ENCODE measurements around the gene KIR3DL3. TPM values are rescaled to one million over a fixed set of nuclear protein-coding genes. Genes with fewer than 3 reads are reported as not detected.

The KIR3DL3 gene
- total and polyA plus RNA-seq, 2 donors from 2014 or later: not detected

Other genes with a start within 250 kb of the KIR3DL3 start
- not detected for gene LAIR2, start 221.6 kb upstream of the KIR3DL3 start, total RNA-seq
- not detected for gene LAIR2, start 221.6 kb upstream of the KIR3DL3 start, polyA plus RNA-seq (ENCODE audit: insufficient read depth, low read depth, low replicate concordance)
- 4.2 TPM for gene LILRA2, start 150.7 kb upstream of the KIR3DL3 start, total RNA-seq
- gene LILRA2, start 150.7 kb upstream of the KIR3DL3 start, polyA plus RNA-seq (ENCODE audit: insufficient read depth, low read depth, low replicate concordance): 2.1 TPM
- gene LILRA1, start 130.8 kb upstream of the KIR3DL3 start, total RNA-seq: 2.2 TPM
- gene LILRA1, start 130.8 kb upstream of the KIR3DL3 start, polyA plus RNA-seq (ENCODE audit: insufficient read depth, low read depth, low replicate concordance): 0.43 TPM
- 10.9 TPM for gene LILRB1, start 94.0 kb upstream of the KIR3DL3 start, total RNA-seq
- 0.41 TPM for gene LILRB1, start 94.0 kb upstream of the KIR3DL3 start, polyA plus RNA-seq (ENCODE audit: insufficient read depth, low read depth, low replicate concordance)
- 9.9 TPM for gene LILRB4, start 61.5 kb upstream of the KIR3DL3 start, total RNA-seq
- gene LILRB4, start 61.5 kb upstream of the KIR3DL3 start, polyA plus RNA-seq (ENCODE audit: insufficient read depth, low read depth, low replicate concordance): 1.8 TPM
- gene KIR2DL3, start 14.1 kb downstream of the KIR3DL3 start, total RNA-seq: 0.25 TPM
- not detected for gene KIR2DL3, start 14.1 kb downstream of the KIR3DL3 start, polyA plus RNA-seq (ENCODE audit: insufficient read depth, low read depth, low replicate concordance)
- gene KIR2DL1, start 45.4 kb downstream of the KIR3DL3 start, total RNA-seq: 0.25 TPM
- gene KIR2DL1, start 45.4 kb downstream of the KIR3DL3 start, polyA plus RNA-seq (ENCODE audit: insufficient read depth, low read depth, low replicate concordance): not detected
- gene KIR2DL4, start 79.2 kb downstream of the KIR3DL3 start, total RNA-seq: 0.25 TPM
- gene KIR2DL4, start 79.2 kb downstream of the KIR3DL3 start, polyA plus RNA-seq (ENCODE audit: insufficient read depth, low read depth, low replicate concordance): not detected
- 0.25 TPM for gene KIR3DL1, start 92.0 kb downstream of the KIR3DL3 start, total RNA-seq
- not detected for gene KIR3DL1, start 92.0 kb downstream of the KIR3DL3 start, polyA plus RNA-seq (ENCODE audit: insufficient read depth, low read depth, low replicate concordance)
- not detected for gene KIR2DS4, start 108.2 kb downstream of the KIR3DL3 start, total RNA-seq
- not detected for gene KIR2DS4, start 108.2 kb downstream of the KIR3DL3 start, polyA plus RNA-seq (ENCODE audit: insufficient read depth, low read depth, low replicate concordance)
- 0.13 TPM for gene KIR3DL2, start 126.0 kb downstream of the KIR3DL3 start, total RNA-seq
- not detected for gene KIR3DL2, start 126.0 kb downstream of the KIR3DL3 start, polyA plus RNA-seq (ENCODE audit: insufficient read depth, low read depth, low replicate concordance)
- 1.8 TPM for gene FCAR, start 149.8 kb downstream of the KIR3DL3 start, total RNA-seq
- not detected for gene FCAR, start 149.8 kb downstream of the KIR3DL3 start, polyA plus RNA-seq (ENCODE audit: insufficient read depth, low read depth, low replicate concordance)
- gene NCR1, start 181.7 kb downstream of the KIR3DL3 start, total RNA-seq: 0.91 TPM
- gene NCR1, start 181.7 kb downstream of the KIR3DL3 start, polyA plus RNA-seq (ENCODE audit: insufficient read depth, low read depth, low replicate concordance): not detected
- 0.16 TPM for gene NLRP7, start 223.1 kb downstream of the KIR3DL3 start, total RNA-seq
- not detected for gene NLRP7, start 223.1 kb downstream of the KIR3DL3 start, polyA plus RNA-seq (ENCODE audit: insufficient read depth, low read depth, low replicate concordance)
- 34.4 TPM for gene NLRP2, start 241.9 kb downstream of the KIR3DL3 start, total RNA-seq
- gene NLRP2, start 241.9 kb downstream of the KIR3DL3 start, polyA plus RNA-seq (ENCODE audit: insufficient read depth, low read depth, low replicate concordance): 2.2 TPM

Measured in kidney (tissue), 2 donors.